Neural progenitor cell (in vitro differentiated cells): ENCODE measurements around the gene FPR1. TPM values are rescaled to one million over a fixed set of nuclear protein-coding genes. Genes with fewer than 3 reads are reported as not detected.

Experiments
- DNase-seq: peaks from one replicate; pipeline ENCODE4 v3.0.0-alpha.2; 2016; ENCODE audit warnings: low spot score
- H2AFZ ChIP-seq: fragments of 200-600 bp; sonication (generic); replicated peaks from 2 replicates; pipeline ENCODE4 v1.6.1; 2016; ENCODE audit warnings: antibody characterized with exemption
- H3F3A ChIP-seq: fragments of 200-600 bp; sonication (generic); 2 replicates; pipeline ENCODE4 v1.6.1; 2016; ENCODE audit warnings: antibody characterized with exemption, low read depth
- H3K27ac ChIP-seq: fragments of 200-600 bp; sonication (generic); 2 replicates; pipeline ENCODE4 v1.5.1; 2016; ENCODE audit warnings: mild to moderate bottlenecking
- H3K27me3 ChIP-seq: fragments of 200-600 bp; sonication (generic); 2 replicates; pipeline ENCODE4 v1.6.1; 2016; ENCODE audit warnings: mild to moderate bottlenecking, moderate library complexity
- H3K36me3 ChIP-seq: fragments of 200-600 bp; sonication (generic); 2 replicates; pipeline ENCODE4 v1.5.1; 2016
- H3K4me1 ChIP-seq: fragments of 200-600 bp; sonication (generic); 2 replicates; pipeline ENCODE4 v1.6.1; 2016; ENCODE audit warnings: mixed run types
- H3K4me2 ChIP-seq: fragments of 200-600 bp; sonication (generic); 2 replicates; pipeline ENCODE4 v1.6.1; 2016
- H3K4me3 ChIP-seq: fragments of 200-600 bp; sonication (generic); 2 replicates; pipeline ENCODE4 v1.5.1; 2016
- H3K79me2 ChIP-seq: fragments of 200-600 bp; sonication (generic); 2 replicates; pipeline ENCODE4 v1.6.1; 2016; ENCODE audit warnings: low read depth
- H3K9ac ChIP-seq: fragments of 200-600 bp; sonication (generic); 2 replicates; pipeline ENCODE4 v1.6.1; 2016
- H3K9me3 ChIP-seq: fragments of 200-600 bp; sonication (generic); 2 replicates; pipeline ENCODE4 v1.5.1; 2016; ENCODE audit warnings: low read depth
- H4K20me1 ChIP-seq: fragments of 200-600 bp; sonication (generic); 2 replicates; pipeline ENCODE4 v1.6.1; 2016; ENCODE audit warnings: low read depth
- H3K27ac Mint-ChIP-seq: 3 replicates; pipeline ENCODE4 v1.8.0; 2021; ENCODE audit warnings: mixed read lengths
- H3K27me3 Mint-ChIP-seq: 2 replicates; pipeline ENCODE4 v1.8.0; 2022; ENCODE audit warnings: low read depth, mild to moderate bottlenecking, inconsistent platforms, moderate library complexity, mixed read lengths; ENCODE audit not compliant: insufficient read depth
- H3K36me3 Mint-ChIP-seq: 3 replicates; pipeline ENCODE4 v1.8.0; 2021; ENCODE audit warnings: mixed read lengths
- H3K4me1 Mint-ChIP-seq: 3 replicates; pipeline ENCODE4 v1.8.0; 2021; ENCODE audit warnings: mixed read lengths
- H3K4me3 Mint-ChIP-seq: 3 replicates; pipeline ENCODE4 v1.8.0; 2021; ENCODE audit warnings: mild to moderate bottlenecking, moderate library complexity, mixed read lengths
- H3K9me3 Mint-ChIP-seq: 3 replicates; pipeline ENCODE4 v1.8.0; 2020; ENCODE audit warnings: mixed read lengths
- EZH2 ChIP-seq: fragments of 200-600 bp; sonication (generic); IDR thresholded peaks from 2 replicates; pipeline ENCODE4 v1.6.1; 2017; ENCODE audit warnings: antibody characterized with exemption, mild to moderate bottlenecking, moderate library complexity
- EZH2phosphoT487 ChIP-seq: fragments of 200-600 bp; sonication (generic); IDR thresholded peaks from 2 replicates; pipeline ENCODE4 v1.6.1; 2017; ENCODE audit warnings: antibody characterized with exemption
- total RNA-seq: library from RNA; depleted of rRNA; stranded (reverse); fragments of >200 nt; gene quantifications from 2 replicates; pipeline ENCODE4 v1.2.3, GENCODE V29; 2015; ENCODE audit warnings: low replicate concordance
- TF ChIP-seq, protein P1 (sequence below): fragments of 200-600 bp; sonication (generic); IDR thresholded peaks from 2 replicates; pipeline ENCODE4 v1.5.1; 2017; ENCODE audit warnings: antibody characterized with exemption, mild to moderate bottlenecking

The FPR1 gene
- total RNA-seq, 1 donor from 2014 or later: not detected

DNA sequence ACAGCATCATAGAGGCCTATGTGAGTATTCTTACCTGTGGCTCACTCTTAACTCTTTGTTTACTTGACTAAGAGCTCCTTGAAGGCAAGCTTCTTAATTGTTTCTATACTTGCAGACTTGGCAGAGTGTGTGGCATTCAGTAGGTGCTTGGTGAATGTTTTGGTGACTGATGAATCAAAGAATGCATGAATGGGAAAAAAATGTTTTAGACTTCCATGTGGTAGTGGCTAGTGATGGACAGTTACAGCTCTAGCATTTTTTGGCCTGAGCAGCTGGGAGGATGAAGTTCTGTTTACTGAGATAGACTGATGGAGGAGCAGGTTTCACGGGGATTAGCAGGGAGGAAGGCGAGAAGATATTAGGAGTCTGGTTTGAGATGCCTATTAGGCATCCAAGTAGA lies 41.5 kb downstream of the FPR1 start:
- peaks cover 18% of the 10 kb centered on the region for H3K36me3 Mint-ChIP-seq
- no peak overlapping the region for H3K4me3 Mint-ChIP-seq
- TF ChIP-seq EZH2phosphoT487 (no peak), EZH2 (no peak)
- TF ChIP-seq, protein P1, sequence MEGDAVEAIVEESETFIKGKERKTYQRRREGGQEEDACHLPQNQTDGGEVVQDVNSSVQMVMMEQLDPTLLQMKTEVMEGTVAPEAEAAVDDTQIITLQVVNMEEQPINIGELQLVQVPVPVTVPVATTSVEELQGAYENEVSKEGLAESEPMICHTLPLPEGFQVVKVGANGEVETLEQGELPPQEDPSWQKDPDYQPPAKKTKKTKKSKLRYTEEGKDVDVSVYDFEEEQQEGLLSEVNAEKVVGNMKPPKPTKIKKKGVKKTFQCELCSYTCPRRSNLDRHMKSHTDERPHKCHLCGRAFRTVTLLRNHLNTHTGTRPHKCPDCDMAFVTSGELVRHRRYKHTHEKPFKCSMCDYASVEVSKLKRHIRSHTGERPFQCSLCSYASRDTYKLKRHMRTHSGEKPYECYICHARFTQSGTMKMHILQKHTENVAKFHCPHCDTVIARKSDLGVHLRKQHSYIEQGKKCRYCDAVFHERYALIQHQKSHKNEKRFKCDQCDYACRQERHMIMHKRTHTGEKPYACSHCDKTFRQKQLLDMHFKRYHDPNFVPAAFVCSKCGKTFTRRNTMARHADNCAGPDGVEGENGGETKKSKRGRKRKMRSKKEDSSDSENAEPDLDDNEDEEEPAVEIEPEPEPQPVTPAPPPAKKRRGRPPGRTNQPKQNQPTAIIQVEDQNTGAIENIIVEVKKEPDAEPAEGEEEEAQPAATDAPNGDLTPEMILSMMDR: no peak
- H3K9me3 Mint-ChIP-seq: peaks cover 1% of the 10 kb centered on the region
- H3K27ac Mint-ChIP-seq: no peak overlapping the region
- H3K9ac ChIP-seq: no peak overlapping the region
- H3K27me3 Mint-ChIP-seq: peaks cover 10% of the 10 kb centered on the region
- H3K4me3 ChIP-seq: no peak overlapping the region
- H3K79me2 ChIP-seq: no peaks in the 10 kb centered on the region
- DNase-seq: no peak
- no peak overlapping the region for H3K27ac ChIP-seq
- H4K20me1 ChIP-seq: no peaks in the 10 kb centered on the region
- H3K4me1 Mint-ChIP-seq: peaks cover 8% of the 10 kb centered on the region
- no peaks in the 10 kb centered on the region for H3K9me3 ChIP-seq
- H3K27me3 ChIP-seq: peaks cover 27% of the 10 kb centered on the region
- H3F3A ChIP-seq: no peaks in the 10 kb centered on the region
- H3K4me1 ChIP-seq: no peaks in the 10 kb centered on the region
- no peak overlapping the region for H3K4me2 ChIP-seq
- no peaks in the 10 kb centered on the region for H3K36me3 ChIP-seq
- no peak overlapping the region for H2AFZ ChIP-seq

DNA sequence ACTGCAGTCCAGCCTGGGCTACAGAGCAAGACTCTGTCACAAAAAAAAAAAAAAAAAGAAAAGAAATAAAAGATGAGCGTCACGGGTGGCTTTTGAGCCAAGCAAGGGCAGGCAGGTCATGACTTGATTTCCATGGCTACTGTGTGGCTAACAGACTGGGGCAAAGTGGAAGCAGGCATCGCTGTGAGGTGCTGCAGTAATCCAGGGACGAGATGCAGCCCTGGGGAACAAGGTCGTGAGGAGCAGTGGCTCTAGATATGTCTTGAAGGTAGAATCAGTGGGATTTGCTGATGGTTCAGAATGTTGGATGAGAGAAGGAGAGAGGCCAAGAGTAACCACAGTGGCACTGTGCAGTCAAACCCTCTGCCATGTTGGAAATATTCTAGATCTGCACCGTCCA lies 42.1 kb downstream of the FPR1 start:
- no peaks in the 10 kb centered on the region for H3K9me3 Mint-ChIP-seq
- Histone ChIP-seq H3K4me1 (no peaks in the 10 kb centered on the region), H3F3A (no peaks in the 10 kb centered on the region), H3K27me3 (peaks cover 26% of the 10 kb centered on the region), H3K4me3 (no peak overlapping the region), H3K79me2 (no peaks in the 10 kb centered on the region), H4K20me1 (no peaks in the 10 kb centered on the region), H3K27ac (no peak overlapping the region), H3K9ac (no peak overlapping the region), H3K9me3 (no peaks in the 10 kb centered on the region), H3K4me2 (no peak overlapping the region), H2AFZ (no peak overlapping the region), H3K36me3 (no peaks in the 10 kb centered on the region)
- H3K27me3 Mint-ChIP-seq: peaks cover 5% of the 10 kb centered on the region
- H3K27ac Mint-ChIP-seq: no peak overlapping the region
- no peak for DNase-seq
- H3K4me3 Mint-ChIP-seq: no peak overlapping the region
- TF ChIP-seq EZH2phosphoT487 (no peak), EZH2 (no peak)
- TF ChIP-seq, protein P1: no peak
- peaks cover 12% of the 10 kb centered on the region for H3K4me1 Mint-ChIP-seq
- peaks cover 21% of the 10 kb centered on the region for H3K36me3 Mint-ChIP-seq

DNA sequence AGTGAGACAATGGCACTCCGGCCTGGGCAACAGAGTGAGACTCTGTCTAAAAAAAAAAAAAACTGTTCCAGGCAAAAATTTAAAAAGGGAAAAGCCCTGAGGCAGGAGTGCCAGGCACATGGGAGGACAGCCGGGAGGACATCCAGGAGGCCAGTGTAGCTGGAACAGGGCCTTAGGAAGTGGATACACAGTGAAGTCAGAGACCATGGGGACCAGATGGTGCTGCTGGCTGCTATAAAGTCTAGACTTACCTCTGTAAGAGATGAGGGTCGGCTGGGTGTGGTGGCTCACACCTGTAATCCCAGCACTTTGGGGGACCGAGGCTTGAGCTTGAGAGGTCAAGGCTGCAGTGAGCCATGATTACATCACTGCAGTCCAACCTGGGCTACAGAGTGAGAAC lies 42.9 kb downstream of the FPR1 start:
- no peaks in the 10 kb centered on the region for H3K9me3 Mint-ChIP-seq
- DNase-seq: no peak
- H3K36me3 Mint-ChIP-seq: peaks cover 21% of the 10 kb centered on the region
- H3K27me3 ChIP-seq: peaks cover 26% of the 10 kb centered on the region
- no peaks in the 10 kb centered on the region for H4K20me1 ChIP-seq
- no peak overlapping the region for H3K27ac Mint-ChIP-seq
- H3K9ac ChIP-seq: no peak overlapping the region
- no peaks in the 10 kb centered on the region for H3K9me3 ChIP-seq
- no peak overlapping the region for H3K4me2 ChIP-seq
- no peaks in the 10 kb centered on the region for H3K79me2 ChIP-seq
- TF ChIP-seq EZH2phosphoT487 (no peak), EZH2 (no peak)
- TF ChIP-seq, protein P1: no peak
- H3K27ac ChIP-seq: no peak overlapping the region
- no peaks in the 10 kb centered on the region for H3K4me1 ChIP-seq
- H3K4me3 Mint-ChIP-seq: no peak overlapping the region
- H3K36me3 ChIP-seq: no peaks in the 10 kb centered on the region
- H3K4me3 ChIP-seq: no peak overlapping the region
- H3F3A ChIP-seq: no peaks in the 10 kb centered on the region
- H2AFZ ChIP-seq: no peak overlapping the region
- peaks cover 5% of the 10 kb centered on the region for H3K27me3 Mint-ChIP-seq
- peaks cover 12% of the 10 kb centered on the region for H3K4me1 Mint-ChIP-seq
